ENCODE results near the gene LSM2.
A peak's percentile ranks its signal among the peaks of the same experiment; 100 is the strongest.
"Not testable (repeated sequence)": the region's sequence is repeated elsewhere in the genome, so short reads cannot be mapped to it uniquely, and the experiment has no call there.

The LSM2 gene

GRCh38 chr6:31830886-31831335 is 24.1 kb upstream of the LSM2 start:
- no peak for DNase-seq
- no peak overlapping the region for H3K4me3 ChIP-seq (ENCODE audit: low read depth, low read length)
- H3K36me3 ChIP-seq: peaks cover 11% of the 10 kb centered on the region
- no peaks in the 10 kb centered on the region for H3K27me3 ChIP-seq (ENCODE audit: insufficient read depth, low read depth, severe bottlenecking)
- peaks cover 15% of the 10 kb centered on the region for H3K9me3 ChIP-seq (ENCODE audit: severe bottlenecking)
- TF ChIP-seq CTCF (IDR thresholded peaks at IDR 0.05; ENCODE audit: low read depth, low read length): no peak
- H3K27ac ChIP-seq: peak overlapping the region; percentile 64

- peaks cover under 1% of the 10 kb centered on the region for H3K36me3 ChIP-seq
- TF ChIP-seq CTCF (IDR thresholded peaks at IDR 0.05; ENCODE audit: low read depth, low read length): 0 out of 2 replicates have a peak, but pooled peaks have one; percentile 30
- DNase-seq: no peak
- H3K27me3 ChIP-seq (ENCODE audit: insufficient read depth, low read depth, severe bottlenecking): no peaks in the 10 kb centered on the region
- H3K4me3 ChIP-seq (ENCODE audit: low read depth, low read length): peak overlapping the region; percentile 39
- H3K27ac ChIP-seq: peak overlapping the region; percentile 64
- peaks cover 15% of the 10 kb centered on the region for H3K9me3 ChIP-seq (ENCODE audit: severe bottlenecking)
These were observed 23.0 kb upstream of the LSM2 start for GRCh38 chr6:31829633-31830283.

GRCh38 chr6:31827286-31828079 is 20.7 kb upstream of the LSM2 start, which contains the start of gene HSPA1B:
HSPA1B (plus strand) TSS chr6:31827738; CDS start chr6:31827951, 213 bp downstream.
- H3K27me3 ChIP-seq (ENCODE audit: insufficient read depth, low read depth, severe bottlenecking): no peaks in the 10 kb centered on the region
- no peak for DNase-seq
- H3K9me3 ChIP-seq (ENCODE audit: severe bottlenecking): peaks cover 13% of the 10 kb centered on the region
- TF ChIP-seq CTCF (IDR thresholded peaks at IDR 0.05; ENCODE audit: low read depth, low read length): no peak
- H3K36me3 ChIP-seq: no peaks in the 10 kb centered on the region
- no peak within 1 kb of the TSS for H3K27ac ChIP-seq
- no peak within 1 kb of the TSS for H3K4me3 ChIP-seq (ENCODE audit: low read depth, low read length)

GRCh38 chr6:31826793-31827285 is 20.1 kb upstream of the LSM2 start:
- no peak for DNase-seq

GRCh38 chr6:31825553-31825952 is 18.8 kb upstream of the LSM2 start:
- H3K36me3 ChIP-seq: no peaks in the 10 kb centered on the region
- peaks cover 13% of the 10 kb centered on the region for H3K9me3 ChIP-seq (ENCODE audit: severe bottlenecking)
- no peak for TF ChIP-seq CTCF (IDR thresholded peaks at IDR 0.05; ENCODE audit: low read depth, low read length)
- H3K4me3 ChIP-seq (ENCODE audit: low read depth, low read length): no peak overlapping the region
- DNase-seq: no peak
- H3K27me3 ChIP-seq (ENCODE audit: insufficient read depth, low read depth, severe bottlenecking): no peaks in the 10 kb centered on the region
- no peak overlapping the region for H3K27ac ChIP-seq

More at GRCh38 chr6:31826793-31827285, 20.1 kb upstream of the LSM2 start:
- peaks cover 13% of the 10 kb centered on the region for H3K9me3 ChIP-seq (ENCODE audit: severe bottlenecking)
- no peak overlapping the region for H3K4me3 ChIP-seq (ENCODE audit: low read depth, low read length)
- no peak for TF ChIP-seq CTCF (IDR thresholded peaks at IDR 0.05; ENCODE audit: low read depth, low read length)
- H3K27ac ChIP-seq: no peak overlapping the region
- H3K27me3 ChIP-seq (ENCODE audit: insufficient read depth, low read depth, severe bottlenecking): no peaks in the 10 kb centered on the region
- no peaks in the 10 kb centered on the region for H3K36me3 ChIP-seq

GRCh38 chr6:31823592-31824196 is 16.9 kb upstream of the LSM2 start:
- H3K4me3 ChIP-seq (ENCODE audit: low read depth, low read length); H3K36me3 ChIP-seq; H3K27ac ChIP-seq; H3K27me3 ChIP-seq (ENCODE audit: insufficient read depth, low read depth, severe bottlenecking); DNase-seq: not testable (repeated sequence)
- peaks cover 20% of the 10 kb centered on the region for H3K9me3 ChIP-seq (ENCODE audit: severe bottlenecking)

All from WERI-Rb-1 (cell line).